GM13976 (cell line): ENCODE results near the gene ABCC2.

Source experiments
- DNase-seq: peaks from one replicate; pipeline ENCODE4 v3.0.0; 2012; ENCODE audit warnings: low spot score
- CTCF ChIP-seq: IDR thresholded peaks from 2 replicates; pipeline ENCODE4 v1.5.1; 2012; ENCODE audit warnings: borderline replicate concordance, mild to moderate bottlenecking; ENCODE audit not compliant: insufficient read depth; ENCODE audit errors: extremely low read depth, missing control alignments, control extremely low read depth
- in situ Hi-C: fragments of 300-500 bp; cut with MboI; formaldehyde crosslinking; loops from one replicate; pipeline ENCODE4 v1.12.0; 2022; ENCODE audit warnings: low sequenced_read_pairs, mixed read lengths, inconsistent platforms; ENCODE audit not compliant: unreplicated experiment

ABCC2 gene

GRCh38 chr10:99769706-99770105, 12.7 kb upstream of the ABCC2 start:
- no peak for DNase-seq
- no peak for TF ChIP-seq CTCF
- in situ Hi-C loops: no loop called here

- DNase-seq: no peak
- TF ChIP-seq CTCF: no peak
- in situ Hi-C loops: no loop called here
Observed at GRCh38 chr10:99770408-99771045, 11.9 kb upstream of the ABCC2 start.

GRCh38 chr10:99775850-99776249, 6.6 kb upstream of the ABCC2 start:
- TF ChIP-seq CTCF: no peak
- in situ Hi-C loops: no loop called here
- DNase-seq: no peak

GRCh38 chr10:99777918-99778714, 4.3 kb upstream of the ABCC2 start:
- in situ Hi-C loops: no loop called here
- no peak for DNase-seq
- no peak for TF ChIP-seq CTCF

GRCh38 chr10:99779335-99779734, 3.1 kb upstream of the ABCC2 start:
- in situ Hi-C loops: no loop called here

GRCh38 chr10:99781734-99782429, 558 bp upstream of the ABCC2 start:
- in situ Hi-C loops: no loop called here
- no peak for DNase-seq
- TF ChIP-seq CTCF: no peak

More at GRCh38 chr10:99779335-99779734, 3.1 kb upstream of the ABCC2 start:
- no peak for TF ChIP-seq CTCF
- DNase-seq: no peak
